ENCODE data around the gene EPX.

GRCh38 chr17:58187063-58187462, 5.5 kb upstream of the EPX start:
- TF ChIP-seq CTCF (IDR thresholded peaks at IDR 0.05) (no peak), POLR2A (IDR thresholded peaks at IDR 0.05) (no peak)
